ENCODE results near the gene NDC1. TPM values are rescaled to one million over a fixed set of nuclear protein-coding genes. Genes with fewer than 3 reads are reported as not detected.
"Not testable (repeated sequence)": the region's sequence is repeated elsewhere in the genome, so short reads cannot be mapped to it uniquely, and the experiment has no call there.

NDC1 gene
- total and polyA plus RNA-seq, 2 donors (not counting 3 experiments of a cell fraction or from before 2014, with no cell fraction given): 23.2 to 29.2 TPM

DNA sequence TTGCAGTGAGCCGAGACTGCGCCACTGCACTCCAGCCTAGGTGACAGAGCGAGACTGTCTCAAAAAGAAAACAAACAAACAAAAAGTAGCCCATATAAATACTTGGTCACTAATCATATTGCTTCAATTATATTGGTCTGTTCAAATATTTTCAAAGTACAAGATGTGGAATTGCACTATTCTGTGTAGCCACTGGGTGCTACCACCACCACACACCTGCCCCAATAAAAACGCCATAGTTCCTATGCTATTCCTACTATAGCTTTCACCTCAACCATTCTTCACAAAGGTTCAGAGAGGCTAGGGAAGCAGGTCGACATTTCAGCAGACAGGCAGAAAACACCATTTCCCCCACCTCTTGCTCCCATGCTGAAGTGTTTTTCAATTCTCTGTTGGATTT is 16.7 kb downstream of the NDC1 start:
- Histone ChIP-seq H3K4me3 (replicated peaks in 1 of 3; ENCODE audit: insufficient read depth in 1 of 3, low read depth in 1 of 3, low read length in 3 of 3) (no peak overlapping the region), H3K79me2 (ENCODE audit: control insufficient read depth, insufficient read depth, low read length) (peaks cover 7% of the 10 kb centered on the region), H2AFZ (ENCODE audit: low read depth, low read length) (no peak overlapping the region), H3K36me3 (ENCODE audit: control insufficient read depth in 2 of 2, extremely low read depth in 1 of 2, insufficient read depth in 2 of 2, low read length in 2 of 2) (peaks cover 0 to 7% of the 10 kb centered on the region in 2 experiments), H3K9me3 (replicated peaks; ENCODE audit: control insufficient read depth, insufficient read depth, low read length) (no peaks in the 10 kb centered on the region), H4K20me1 (replicated peaks; ENCODE audit: control insufficient read depth, extremely low read depth, insufficient read depth, low read length) (no peaks in the 10 kb centered on the region), H3K4me1 (ENCODE audit: control insufficient read depth, extremely low read depth, insufficient read depth, low read length) (no peaks in the 10 kb centered on the region), H3K4me2 (ENCODE audit: insufficient read depth, low read length) (no peak overlapping the region), H3K9me1 (replicated peaks; ENCODE audit: control insufficient read depth, extremely low read depth, insufficient read depth, low read length) (no peaks in the 10 kb centered on the region), H3K9ac (replicated peaks; ENCODE audit: extremely low read depth, insufficient read depth, low read length) (no peak overlapping the region), H3K27ac (ENCODE audit: insufficient read depth, low read depth, low read length) (no peak overlapping the region), H3K27me3 (ENCODE audit: control insufficient read depth in 2 of 2, insufficient read depth in 2 of 2, low read length in 2 of 2) (no peaks in the 10 kb centered on the region)
- intact Hi-C loops (cut with micrococcal nuclease) (no loop called here), dilution Hi-C loops (cut with MboI; ENCODE audit: extremely low pct_ligation_motif_present, low sequenced_read_pairs) (no loop called here)
- POLR2A ChIA-PET: no interaction called here
- TF ChIP-seq, protein P1, sequence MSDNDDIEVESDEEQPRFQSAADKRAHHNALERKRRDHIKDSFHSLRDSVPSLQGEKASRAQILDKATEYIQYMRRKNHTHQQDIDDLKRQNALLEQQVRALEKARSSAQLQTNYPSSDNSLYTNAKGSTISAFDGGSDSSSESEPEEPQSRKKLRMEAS (IDR thresholded peaks at IDR 0.05; ENCODE audit: insufficient read depth, insufficient read length): no peak
- TF ChIP-seq POLR2A (IDR thresholded peaks at IDR 0.05; ENCODE audit: low read depth, low read length) (no peak), MYC (IDR thresholded peaks at IDR 0.05; ENCODE audit: low read depth, low read length) (no peak), FOS (IDR thresholded peaks at IDR 0.05; ENCODE audit: borderline replicate concordance, insufficient read depth, low read length) (no peak), EZH2 (IDR thresholded peaks at IDR 0.05; ENCODE audit: borderline replicate concordance, low read depth, low read length, severe bottlenecking) (no peak), GATA2 (IDR thresholded peaks at IDR 0.05; ENCODE audit: insufficient read depth, insufficient read length, low read depth, low read length) (no peak)
- no peak for FAIRE-seq
- BruUV-seq (replicated peaks): no TSS peak
- no peak for DNase-seq (ENCODE audit: low read depth, low spot score)
- CTCF ChIA-PET: interaction anchor here (0.6 to 1.0 kb wide), 3 partner anchors 10 to 1181 kb away, joined by 3 read pairs; no protein-coding TSS in a partner anchor

DNA sequence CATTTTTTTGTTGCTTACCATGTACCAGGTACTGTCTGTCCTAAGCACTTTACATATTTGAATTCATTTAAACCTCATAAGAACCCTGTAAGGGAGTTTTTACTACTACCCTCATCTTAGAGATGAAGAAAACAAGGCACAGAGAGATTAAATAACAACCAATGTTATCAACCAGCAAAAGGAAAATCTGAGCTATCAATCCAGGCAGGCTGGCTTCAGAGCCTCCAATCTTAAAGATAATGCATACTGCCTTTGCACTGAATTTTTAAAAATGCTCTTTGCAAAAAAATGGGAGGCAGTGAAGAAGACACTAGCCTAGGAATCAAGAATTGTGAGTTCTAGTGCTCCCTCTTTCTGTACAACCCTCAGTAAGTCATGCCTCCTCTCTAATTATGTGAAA is 18.7 kb downstream of the NDC1 start:
- H3K4me3 ChIP-seq (replicated peaks in 1 of 3; ENCODE audit: insufficient read depth in 1 of 3, low read depth in 1 of 3, low read length in 3 of 3): no peak overlapping the region
- H3K36me3 ChIP-seq (ENCODE audit: control insufficient read depth in 2 of 2, extremely low read depth in 1 of 2, insufficient read depth in 2 of 2, low read length in 2 of 2): peaks cover 0 to 7% of the 10 kb centered on the region in 2 experiments
- no peaks in the 10 kb centered on the region for H3K27me3 ChIP-seq (ENCODE audit: control insufficient read depth in 2 of 2, insufficient read depth in 2 of 2, low read length in 2 of 2)
- no peak overlapping the region for H3K4me2 ChIP-seq (ENCODE audit: insufficient read depth, low read length)
- intact Hi-C loops (cut with micrococcal nuclease) (no loop called here), dilution Hi-C loops (cut with MboI; ENCODE audit: extremely low pct_ligation_motif_present, low sequenced_read_pairs) (no loop called here)
- H3K79me2 ChIP-seq (ENCODE audit: control insufficient read depth, insufficient read depth, low read length): peaks cover 10% of the 10 kb centered on the region
- H3K9me1 ChIP-seq (replicated peaks; ENCODE audit: control insufficient read depth, extremely low read depth, insufficient read depth, low read length): no peaks in the 10 kb centered on the region
- no peaks in the 10 kb centered on the region for H3K9me3 ChIP-seq (replicated peaks; ENCODE audit: control insufficient read depth, insufficient read depth, low read length)
- no TSS peak for BruUV-seq (replicated peaks)
- POLR2A ChIA-PET: no interaction called here
- H2AFZ ChIP-seq (ENCODE audit: low read depth, low read length): no peak overlapping the region
- H3K4me1 ChIP-seq (ENCODE audit: control insufficient read depth, extremely low read depth, insufficient read depth, low read length): no peaks in the 10 kb centered on the region
- DNase-seq (ENCODE audit: low read depth, low spot score) (no peak), FAIRE-seq (no peak)
- TF ChIP-seq JUN (IDR thresholded peaks at IDR 0.05; ENCODE audit: borderline replicate concordance, insufficient read depth, insufficient read length, low read depth) (no peak), POLR2AphosphoS5 (IDR thresholded peaks at IDR 0.05; ENCODE audit: insufficient read depth, low read depth, low read length) (no peak), GATA2 (IDR thresholded peaks at IDR 0.05; ENCODE audit: insufficient read depth, insufficient read length, low read depth, low read length) (no peak), EZH2 (IDR thresholded peaks at IDR 0.05; ENCODE audit: borderline replicate concordance, low read depth, low read length, severe bottlenecking) (no peak)
- TF ChIP-seq, protein P1 (IDR thresholded peaks at IDR 0.05; ENCODE audit: insufficient read depth, insufficient read length): no peak
- no peaks in the 10 kb centered on the region for H4K20me1 ChIP-seq (replicated peaks; ENCODE audit: control insufficient read depth, extremely low read depth, insufficient read depth, low read length)
- CTCF ChIA-PET: interaction anchor here (1.4 kb wide), 1 partner anchor 14 kb away, joined by 3 read pairs; no protein-coding TSS in a partner anchor
- no peak overlapping the region for H3K9ac ChIP-seq (replicated peaks; ENCODE audit: extremely low read depth, insufficient read depth, low read length)
- H3K27ac ChIP-seq (ENCODE audit: insufficient read depth, low read depth, low read length): no peak overlapping the region

DNA sequence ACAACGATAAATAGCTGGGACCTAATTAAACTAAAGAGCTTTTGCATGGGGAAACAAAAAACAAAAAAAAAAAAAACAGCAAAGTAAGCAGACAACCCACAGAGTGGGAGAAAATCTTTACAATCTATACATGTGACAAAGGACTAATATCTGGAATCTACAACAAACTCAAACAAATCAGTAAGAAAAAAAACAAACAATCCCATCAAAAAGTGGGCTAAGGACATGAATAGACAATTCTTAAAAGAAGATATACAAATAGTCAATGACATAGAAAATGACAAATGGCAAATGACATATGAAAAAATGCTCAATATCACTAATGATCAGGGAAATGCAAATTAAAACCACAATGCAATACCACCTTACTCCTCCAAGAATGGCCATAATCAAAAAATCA is 21.5 kb downstream of the NDC1 start:
- H3K27ac ChIP-seq (ENCODE audit: insufficient read depth, low read depth, low read length); H3K9me1 ChIP-seq (replicated peaks; ENCODE audit: control insufficient read depth, extremely low read depth, insufficient read depth, low read length); FAIRE-seq; POLR2A ChIA-PET; H3K27me3 ChIP-seq (ENCODE audit: control insufficient read depth in 2 of 2, insufficient read depth in 2 of 2, low read length in 2 of 2); dilution Hi-C loops (cut with MboI; ENCODE audit: extremely low pct_ligation_motif_present, low sequenced_read_pairs); H4K20me1 ChIP-seq (replicated peaks; ENCODE audit: control insufficient read depth, extremely low read depth, insufficient read depth, low read length); H3K9ac ChIP-seq (replicated peaks; ENCODE audit: extremely low read depth, insufficient read depth, low read length); H3K4me1 ChIP-seq (ENCODE audit: control insufficient read depth, extremely low read depth, insufficient read depth, low read length); H3K4me2 ChIP-seq (ENCODE audit: insufficient read depth, low read length); CTCF ChIA-PET; BruUV-seq (replicated peaks); H3K4me3 ChIP-seq (replicated peaks in 1 of 3; ENCODE audit: insufficient read depth in 1 of 3, low read depth in 1 of 3, low read length in 3 of 3); H2AFZ ChIP-seq (ENCODE audit: low read depth, low read length); DNase-seq (ENCODE audit: low read depth, low spot score); H3K36me3 ChIP-seq (ENCODE audit: control insufficient read depth in 2 of 2, extremely low read depth in 1 of 2, insufficient read depth in 2 of 2, low read length in 2 of 2); intact Hi-C loops (cut with micrococcal nuclease); H3K9me3 ChIP-seq (replicated peaks; ENCODE audit: control insufficient read depth, insufficient read depth, low read length): not testable (repeated sequence)
- H3K79me2 ChIP-seq (ENCODE audit: control insufficient read depth, insufficient read depth, low read length): peaks cover 13% of the 10 kb centered on the region

Measured in endothelial cell of umbilical vein (primary cell).